GM19238 (cell line): ENCODE measurements around the gene BTNL2.
"Not testable (repeated sequence)": the region's sequence is repeated elsewhere in the genome, so short reads cannot be mapped to it uniquely, and the experiment has no call there.

Experiments used
- DNase-seq: peaks from one replicate; pipeline ENCODE4 v3.0.0; 2011; ENCODE audit warnings: low spot score; ENCODE audit not compliant: insufficient read length

BTNL2 gene

GRCh38 chr6:32370505-32370904 lies 36.5 kb downstream of the BTNL2 start:
- no peak for DNase-seq

DNA sequence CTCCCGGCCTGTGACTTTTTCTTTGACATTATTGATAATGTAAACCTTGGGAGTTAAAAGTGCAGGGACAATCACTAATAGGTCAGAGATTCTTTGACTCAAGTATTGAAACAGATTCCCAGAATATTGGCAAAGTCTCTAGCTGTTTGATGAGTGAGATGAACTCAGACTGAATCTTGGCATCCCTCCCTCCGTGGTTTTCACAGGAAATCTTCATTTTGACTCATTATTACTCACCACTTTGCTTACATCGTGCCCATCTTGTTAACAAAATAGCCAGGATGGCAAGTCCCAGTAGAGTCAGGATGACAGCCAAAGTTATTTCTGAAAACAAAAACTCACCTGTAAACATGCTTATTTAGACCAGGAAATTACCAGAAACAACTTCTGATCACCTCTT lies 37.3 kb downstream of the BTNL2 start:
- no peak for DNase-seq

DNA sequence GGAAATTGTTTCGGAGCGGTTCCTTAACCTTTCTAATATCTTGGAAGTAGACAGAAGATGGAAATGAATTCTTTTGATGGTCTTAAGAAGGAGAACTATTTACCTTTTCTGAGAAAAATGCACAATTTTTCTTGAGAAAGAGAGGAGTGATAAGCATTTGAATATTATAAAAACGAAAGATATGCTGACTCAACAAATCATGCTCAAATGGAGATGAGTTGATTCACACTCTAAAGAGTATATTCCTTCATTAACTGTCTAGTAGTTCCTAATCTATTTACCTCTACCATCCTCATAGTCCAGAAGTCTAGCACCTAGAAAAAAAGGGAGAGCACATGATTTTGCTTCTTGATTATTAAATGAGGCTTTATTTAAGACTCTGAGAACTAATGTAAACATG lies 39.3 kb downstream of the BTNL2 start:
- no peak for DNase-seq

DNA sequence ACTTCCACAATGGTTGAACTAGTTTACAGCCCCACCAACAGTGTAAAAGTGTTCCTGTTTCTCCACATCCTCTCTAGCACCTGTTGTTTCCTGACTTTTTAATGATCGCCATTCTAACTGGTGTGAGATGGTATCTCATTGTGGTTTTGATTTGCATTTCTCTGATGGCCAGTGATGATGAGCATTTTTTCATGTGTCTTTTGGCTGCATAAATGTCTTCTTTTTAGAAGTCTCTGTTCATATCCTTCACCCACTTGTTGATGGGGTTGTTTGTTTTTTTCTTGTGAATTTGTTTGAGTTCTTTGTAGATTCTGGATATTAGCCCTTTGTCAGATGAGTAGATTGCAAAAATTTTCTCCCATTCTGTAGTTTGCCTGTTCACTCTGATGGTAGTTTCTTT lies 47.8 kb downstream of the BTNL2 start:
- DNase-seq, result not testable (repeated sequence)

- not testable (repeated sequence) for DNase-seq
Measured at GRCh38 chr6:32358548-32358947, 48.4 kb downstream of the BTNL2 start.

- no peak for DNase-seq
Measured at GRCh38 chr6:32355018-32355417, 52.0 kb downstream of the BTNL2 start.

GRCh38 chr6:32353348-32353747 lies 53.6 kb downstream of the BTNL2 start:
- DNase-seq, result no peak
